Neural cell (in vitro differentiated cells): Measurements from ENCODE around the gene SMAD7. TPM values are rescaled to one million over a fixed set of nuclear protein-coding genes. Genes with fewer than 3 reads are reported as not detected.

Experiments used
- H2AFZ ChIP-seq: fragments of 200-600, 300-800 bp; sonication (generic), shearing (Covaris generic); 2 replicates; pipeline ENCODE4 v1.6.0; 2014; ENCODE audit warnings: low read depth, mild to moderate bottlenecking, antibody characterized with exemption, low read length, moderate library complexity
- H3F3A ChIP-seq: fragments of 200-600 bp; shearing (Covaris generic); 2 replicates; pipeline ENCODE4 v1.6.1; 2016; ENCODE audit warnings: mild to moderate bottlenecking, moderate library complexity, mixed read lengths, antibody characterized with exemption, low read length; ENCODE audit not compliant: insufficient read depth, poor library complexity, severe bottlenecking
- H3K27ac ChIP-seq: fragments of 200-600, 300-800 bp; sonication (generic), shearing (Covaris generic); 2 replicates; pipeline ENCODE4 v1.5.1; 2014; ENCODE audit warnings: mild to moderate bottlenecking, low read length, moderate library complexity
- H3K27me3 ChIP-seq: fragments of 300-800, 200-600 bp; sonication (generic), shearing (Covaris generic); 2 replicates; pipeline ENCODE4 v1.6.0; 2014; ENCODE audit warnings: mild to moderate bottlenecking, low read depth, low read length, moderate library complexity; ENCODE audit not compliant: insufficient read depth
- H3K36me3 ChIP-seq: fragments of 300-800, 200-600 bp; sonication (generic), shearing (Covaris generic); 2 replicates; pipeline ENCODE4 v1.5.1; 2014; ENCODE audit warnings: mild to moderate bottlenecking, antibody characterized with exemption, low read length, moderate library complexity; ENCODE audit not compliant: insufficient read depth
- H3K4me2 ChIP-seq: fragments of 300-800, 200-600 bp; sonication (generic), shearing (Covaris generic); 2 replicates; pipeline ENCODE4 v1.6.0; 2014; ENCODE audit warnings: mild to moderate bottlenecking, low read length
- H3K4me3 ChIP-seq: fragments of 300-800, 200-600 bp; sonication (generic), shearing (Covaris generic); 2 replicates; pipeline ENCODE4 v1.5.1; 2014; ENCODE audit warnings: mild to moderate bottlenecking, low read length, moderate library complexity
- H3K79me2 ChIP-seq: fragments of 200-600 bp; shearing (Covaris generic); replicated peaks from 2 replicates; pipeline ENCODE4 v1.6.0; 2014; ENCODE audit warnings: mild to moderate bottlenecking, low read length, moderate library complexity; ENCODE audit not compliant: insufficient read depth
- H3K9ac ChIP-seq: fragments of 300-800, 200-600 bp; sonication (generic), shearing (Covaris generic); 2 replicates; pipeline ENCODE4 v1.6.1; 2016; ENCODE audit warnings: mild to moderate bottlenecking, low read length, mixed read lengths
- H3K9me2 ChIP-seq: fragments of 200-600 bp; shearing (Covaris generic); 2 replicates; pipeline ENCODE4 v1.6.1; 2016; ENCODE audit warnings: mild to moderate bottlenecking, low read length, mixed read lengths; ENCODE audit not compliant: insufficient read depth
- H3K9me3 ChIP-seq: fragments of 200-600, 300-800 bp; sonication (generic), shearing (Covaris generic); 2 replicates; pipeline ENCODE4 v1.6.1; 2016; ENCODE audit warnings: mild to moderate bottlenecking, mixed run types, low read length, moderate library complexity, mixed read lengths
- H4K20me1 ChIP-seq: fragments of 200-600 bp; shearing (Covaris generic); 2 replicates; pipeline ENCODE4 v1.6.1; 2016; ENCODE audit warnings: mild to moderate bottlenecking, mixed run types; ENCODE audit not compliant: insufficient read depth
- CTCF ChIP-seq: fragments of 450-650 bp; IDR thresholded peaks from 2 replicates; pipeline ENCODE4 v1.5.1; 2014; ENCODE audit warnings: antibody characterized with exemption, mild to moderate bottlenecking, moderate library complexity; ENCODE audit not compliant: poor library complexity, severe bottlenecking
- EZH2 ChIP-seq: fragments of 200-600, 300-800 bp; shearing (Covaris generic), sonication (generic); IDR thresholded peaks from 2 replicates; pipeline ENCODE4 v1.6.1; 2014; ENCODE audit warnings: antibody characterized with exemption, low read length, borderline replicate concordance, mild to moderate bottlenecking; ENCODE audit not compliant: insufficient read depth, poor library complexity, severe bottlenecking
- MXI1 ChIP-seq: fragments of 450-650 bp; conservative IDR thresholded peaks from 2 replicates; pipeline ENCODE4 v1.6.1; 2014; ENCODE audit warnings: antibody characterized with exemption, mild to moderate bottlenecking; ENCODE audit not compliant: poor library complexity, severe bottlenecking
- POLR2AphosphoS5 ChIP-seq: IDR thresholded peaks from 2 replicates; pipeline ENCODE4 v1.6.1; 2012
- RAD21 ChIP-seq: fragments of 450-650 bp; conservative IDR thresholded peaks from 2 replicates; pipeline ENCODE4 v1.6.1; 2014; ENCODE audit warnings: antibody characterized with exemption, mild to moderate bottlenecking, moderate library complexity
- REST ChIP-seq: IDR thresholded peaks from 2 replicates; pipeline ENCODE4 v1.6.1; 2012; ENCODE audit warnings: borderline replicate concordance
- SMC3 ChIP-seq: fragments of 450-650 bp; conservative IDR thresholded peaks from 2 replicates; pipeline ENCODE4 v1.6.1; 2014; ENCODE audit warnings: antibody characterized with exemption, mild to moderate bottlenecking, moderate library complexity; ENCODE audit not compliant: poor library complexity
- TAF1 ChIP-seq: IDR thresholded peaks from 2 replicates; pipeline ENCODE4 v1.6.1; 2012; ENCODE audit warnings: low read depth
- polyA plus RNA-seq: library from polyadenylated mRNA; depleted of rRNA; stranded (reverse); fragments of >200 nt; gene quantifications from 2 replicates; pipeline ENCODE4 v1.2.3, GENCODE V29; 2014

The SMAD7 gene
- polyA plus RNA-seq, 1 donor from 2014 or later = 3.8 TPM

- Histone ChIP-seq H3K9me3 (no peaks in the 10 kb centered on the region), H3K4me3 (no peak overlapping the region), H3K27ac (no peak overlapping the region), H3K79me2 (no peaks in the 10 kb centered on the region), H3F3A (no peaks in the 10 kb centered on the region), H3K4me2 (no peak overlapping the region), H3K9me2 (no peaks in the 10 kb centered on the region), H4K20me1 (no peaks in the 10 kb centered on the region), H3K36me3 (no peaks in the 10 kb centered on the region), H2AFZ (no peak overlapping the region), H3K27me3 (no peaks in the 10 kb centered on the region), H3K9ac (no peak overlapping the region)
- no peak for TF ChIP-seq REST
- no peak for TF ChIP-seq SMC3
Observed at GRCh38 chr18:48923746-48924629, 26.8 kb downstream of the SMAD7 start.

- H3K4me2 ChIP-seq = no peak overlapping the region
- H3K36me3 ChIP-seq = no peaks in the 10 kb centered on the region
- H3K9me2 ChIP-seq = no peaks in the 10 kb centered on the region
- no peak overlapping the region for H2AFZ ChIP-seq
- no peak for TF ChIP-seq TAF1
- no peak for TF ChIP-seq CTCF
- TF ChIP-seq RAD21 = no peak
- TF ChIP-seq EZH2 = no peak
- TF ChIP-seq SMC3 = no peak
- TF ChIP-seq MXI1 = no peak
- no peak for TF ChIP-seq REST
- no peak for TF ChIP-seq POLR2AphosphoS5
- H3F3A ChIP-seq = no peaks in the 10 kb centered on the region
- H3K4me3 ChIP-seq = no peak overlapping the region
- no peaks in the 10 kb centered on the region for H3K79me2 ChIP-seq
- no peak overlapping the region for H3K9ac ChIP-seq
- H3K27me3 ChIP-seq = no peaks in the 10 kb centered on the region
- no peaks in the 10 kb centered on the region for H4K20me1 ChIP-seq
- no peaks in the 10 kb centered on the region for H3K9me3 ChIP-seq
- H3K27ac ChIP-seq = no peak overlapping the region
Observed at GRCh38 chr18:48922801-48923730, 27.7 kb downstream of the SMAD7 start.
